Stimulated activated CD8-positive, alpha-beta memory T cell treated with anti-CD3 and anti-CD28 coated beads, Interleukin-2, amount 100 ng/mL, for 48 hours (primary cell): ENCODE data around the gene RABGAP1.
"Not testable (repeated sequence)": the region's sequence is repeated elsewhere in the genome, so short reads cannot be mapped to it uniquely, and the experiment has no call there.

Source experiments
- DNase-seq, 2 donors: peaks; one replicate each; pipeline ENCODE4 v3.0.0-alpha.2; 2020; ENCODE audit warnings: low read depth in 2 of 2

Gene RABGAP1

GRCh38 chr9:122940749-122941581 lies at the start of gene RABGAP1:
TSS of gene RABGAP1 (plus strand) at chr9:122941020. CDS start at chr9:122957060, 16,040 bp downstream.
- peak; percentile 98 to 99 for DNase-seq

- DNase-seq, result no peak
Measured at GRCh38 chr9:122897969-122898368, 42.9 kb upstream of the RABGAP1 start.

GRCh38 chr9:122900791-122901190 lies 40.0 kb upstream of the RABGAP1 start:
- no peak for DNase-seq

GRCh38 chr9:122904466-122904822 lies 36.4 kb upstream of the RABGAP1 start:
- peak in 1 of 2 donors; percentile 10 for DNase-seq

GRCh38 chr9:122904823-122905710 lies 35.8 kb upstream of the RABGAP1 start, which contains the start of gene RC3H2:
TSS of gene RC3H2 (minus strand) at chr9:122905359. CDS start at chr9:122897509, 7,850 bp downstream.
- peak; percentile 83 to 92 for DNase-seq

GRCh38 chr9:122906122-122906521 lies 34.7 kb upstream of the RABGAP1 start:
- DNase-seq, result not testable (repeated sequence)

GRCh38 chr9:122912671-122912963 lies 28.2 kb upstream of the RABGAP1 start:
- DNase-seq, result no peak

- peak; percentile 37 to 47 for DNase-seq
Measured at GRCh38 chr9:122912964-122913673, 27.7 kb upstream of the RABGAP1 start, which contains the start of gene ZBTB6. TSS of gene ZBTB6 (minus strand) at chr9:122913323. CDS start at chr9:122912072, 1,251 bp downstream.

GRCh38 chr9:122918310-122918709 lies 22.5 kb upstream of the RABGAP1 start:
- no peak for DNase-seq

- DNase-seq, result no peak
Measured at GRCh38 chr9:122922713-122923112, 18.1 kb upstream of the RABGAP1 start.

GRCh38 chr9:122923947-122924346 lies 16.9 kb upstream of the RABGAP1 start:
- no peak for DNase-seq

GRCh38 chr9:122929796-122930354 lies 10.9 kb upstream of the RABGAP1 start:
- no peak for DNase-seq

GRCh38 chr9:122930541-122931225 lies 10.1 kb upstream of the RABGAP1 start:
- DNase-seq, result no peak

- DNase-seq, result peak; percentile 87 to 88
Measured at GRCh38 chr9:122931226-122932121, 9.3 kb upstream of the RABGAP1 start, which contains the start of gene ZBTB26. TSS of gene ZBTB26 (minus strand) at chr9:122931512. CDS start at chr9:122919934, 11,578 bp downstream.

GRCh38 chr9:122936464-122936863 lies 4.4 kb upstream of the RABGAP1 start:
- no peak for DNase-seq

- DNase-seq, result no peak
Measured at GRCh38 chr9:122936883-122937282, 3.9 kb upstream of the RABGAP1 start.

GRCh38 chr9:122939601-122940000 lies 1.2 kb upstream of the RABGAP1 start:
- DNase-seq, result no peak

GRCh38 chr9:122940454-122940748 lies 419 bp upstream of the RABGAP1 start:
- DNase-seq, result no peak

- no peak for DNase-seq
Measured at GRCh38 chr9:122941582-122942234, 888 bp downstream of the RABGAP1 start.
